Measurements from ENCODE around the gene SND1.

Gene SND1

DNA sequence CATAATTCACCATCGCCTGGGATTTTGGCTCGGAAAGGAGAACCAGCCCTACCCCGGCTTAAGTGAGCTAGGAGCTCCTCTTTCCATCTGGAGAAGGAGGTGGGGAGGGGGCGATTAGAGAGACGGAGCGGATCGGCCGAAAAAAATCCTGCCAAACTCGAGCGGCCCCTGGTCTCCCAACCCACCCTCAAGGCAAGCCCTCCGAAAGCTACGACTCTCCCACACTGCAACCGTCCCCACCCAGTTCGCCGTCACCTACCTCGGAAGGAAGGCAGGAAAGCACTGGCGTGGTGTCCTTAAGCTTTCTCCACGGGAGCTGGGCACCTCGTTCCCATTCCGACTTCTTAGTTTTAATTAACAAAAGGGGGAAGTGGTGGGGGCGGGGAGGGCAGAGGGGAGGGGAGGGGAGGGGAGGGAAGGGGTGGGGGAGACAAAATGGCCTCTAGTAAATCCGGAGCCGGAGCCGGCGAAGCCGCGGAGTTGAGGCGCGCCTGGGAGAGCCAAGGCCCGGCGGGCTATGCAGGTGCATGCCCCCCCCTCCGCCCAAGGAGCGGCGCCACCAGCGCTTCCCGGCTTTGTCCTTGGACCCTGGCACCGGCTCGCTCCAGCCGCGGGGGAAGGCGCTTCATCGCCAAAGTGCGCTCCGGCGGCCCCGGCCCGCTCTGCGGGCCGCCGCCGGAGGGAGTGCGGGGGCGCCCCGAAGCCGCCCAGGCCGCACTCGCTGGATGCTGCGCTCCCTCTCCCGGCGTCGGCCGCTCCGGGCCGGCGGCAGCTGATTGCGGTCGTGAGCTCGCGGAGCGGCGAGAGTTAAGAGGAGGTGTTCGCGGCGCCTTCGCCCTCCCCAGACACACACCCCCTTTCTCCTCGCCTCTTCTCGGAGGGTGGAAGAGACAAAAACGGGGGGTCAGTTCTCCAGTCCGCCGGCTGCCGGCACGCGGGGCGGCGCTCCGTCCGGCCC lies 378.9 kb downstream of the SND1 start, which contains the start of gene LRRC4:
Gene LRRC4, minus strand, starts transcription at position 784 of the 958 bp plus-strand sequence. CDS start 797 bp downstream, outside the sequence.
- no peak for DNase-seq (ENCODE audit: low read depth in 2 of 3, low spot score in 2 of 3)

DNA sequence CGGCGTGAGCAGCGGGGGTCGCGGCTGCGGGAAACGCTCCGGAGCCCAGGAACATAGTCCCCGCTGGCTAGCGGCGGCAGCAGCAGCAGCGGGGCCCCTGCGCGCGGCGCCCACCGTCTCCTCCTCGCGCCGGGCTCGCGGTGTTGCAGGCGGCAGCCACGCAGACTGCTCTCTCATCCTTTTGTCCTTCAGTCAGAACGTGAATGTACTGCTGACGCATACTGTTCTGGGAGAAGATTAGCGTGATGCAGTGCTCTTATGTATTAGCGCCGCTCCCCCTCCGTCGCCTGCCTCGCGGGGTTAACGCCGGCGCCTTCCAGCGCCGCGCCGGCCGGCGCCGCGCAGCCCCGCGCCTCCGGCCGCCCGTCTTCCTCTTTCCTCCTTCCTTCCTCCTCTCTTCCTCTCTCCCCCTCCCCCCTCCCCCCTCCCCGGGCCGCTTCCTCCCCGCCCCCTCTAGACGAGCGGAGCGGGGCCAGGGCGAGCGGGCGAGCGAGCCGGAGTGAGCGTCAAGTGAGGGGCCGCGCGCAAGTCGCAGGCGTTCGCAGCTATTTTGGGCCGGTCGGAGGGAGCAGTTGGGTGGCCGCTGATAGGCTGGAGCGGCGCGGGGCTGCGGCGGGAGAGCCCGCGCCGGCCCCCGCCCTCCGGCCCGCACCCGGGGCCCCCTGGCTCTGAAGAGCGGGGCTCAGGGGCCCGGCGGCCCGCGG lies 380.1 kb downstream of the SND1 start:
- DNase-seq (ENCODE audit: low read depth in 2 of 3, low spot score in 2 of 3) = peak in 2 of 3 experiments; percentile 23 to 25

DNA sequence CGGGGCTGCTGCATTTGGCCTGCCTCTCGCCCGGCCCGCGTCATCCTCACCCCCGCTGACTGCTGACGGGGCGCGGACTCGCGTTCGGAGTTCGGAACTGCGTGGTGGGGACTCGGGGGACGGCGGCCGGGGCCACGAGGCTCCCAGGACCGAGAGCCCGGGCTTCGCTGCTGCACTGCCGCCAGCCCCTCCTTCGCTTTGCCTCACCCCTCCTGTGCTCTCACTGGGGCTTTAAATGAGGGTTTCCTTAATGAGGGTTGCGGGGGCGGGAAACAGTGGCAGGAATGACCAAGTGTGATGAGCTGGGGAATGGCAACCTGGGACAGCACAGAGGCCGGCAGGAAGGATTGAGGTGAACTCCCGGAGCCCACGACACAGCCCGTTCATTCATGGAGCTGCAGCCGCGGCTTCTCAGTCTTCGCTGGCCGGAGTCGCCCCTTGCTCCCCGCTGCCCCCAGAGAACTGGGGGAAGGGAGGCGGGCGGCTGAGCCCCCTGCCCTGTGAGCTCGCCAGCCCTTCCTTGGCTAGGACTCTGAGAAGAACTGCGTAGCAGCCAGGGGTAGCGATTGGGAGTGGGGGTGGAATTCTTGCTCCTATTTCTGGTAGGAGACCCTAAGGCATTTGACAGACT lies 380.7 kb downstream of the SND1 start:
- DNase-seq (ENCODE audit: low read depth in 2 of 3, low spot score in 2 of 3) = no peak

DNA sequence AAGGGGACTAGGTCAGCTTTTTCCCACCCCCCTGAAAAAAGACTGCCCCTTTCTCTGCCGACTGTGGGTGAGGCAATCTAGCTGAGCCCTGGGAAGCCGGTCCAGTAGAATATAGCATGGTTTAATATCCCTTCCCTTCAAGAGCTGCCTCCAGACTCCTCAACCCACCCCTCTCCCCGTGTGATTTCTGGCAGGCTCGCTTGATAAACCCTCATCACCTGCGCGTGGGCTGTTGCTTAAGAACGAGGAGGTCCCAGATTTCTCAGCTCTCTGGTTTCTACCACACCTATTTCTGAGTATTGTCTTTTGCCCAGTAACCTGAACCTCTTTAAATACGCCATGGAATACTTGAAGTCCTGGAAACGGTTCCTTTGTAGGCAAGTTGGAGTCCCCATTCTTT lies 381.3 kb downstream of the SND1 start:
- no peak for DNase-seq (ENCODE audit: low read depth in 2 of 3, low spot score in 2 of 3)

DNA sequence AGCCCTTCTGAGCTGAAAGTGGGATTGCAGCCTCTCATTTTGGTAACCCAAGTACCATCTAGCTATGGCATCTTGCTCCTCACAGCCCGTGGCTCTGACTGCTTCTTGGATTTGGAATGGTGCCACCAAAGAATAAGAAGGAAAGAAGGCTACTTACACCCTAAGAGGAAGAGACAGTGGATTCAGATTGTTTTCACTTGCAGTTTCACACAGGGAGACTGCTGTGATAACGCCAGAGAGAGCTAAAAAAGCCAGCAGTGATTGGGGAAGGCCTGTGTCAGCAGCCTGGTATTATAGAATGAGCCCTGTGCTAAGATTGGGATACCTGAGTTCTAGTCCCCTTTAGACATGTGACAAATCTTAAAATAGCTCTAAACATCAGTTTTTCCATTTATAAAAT lies 382.8 kb downstream of the SND1 start:
- DNase-seq (ENCODE audit: low read depth in 2 of 3, low spot score in 2 of 3) = no peak

DNA sequence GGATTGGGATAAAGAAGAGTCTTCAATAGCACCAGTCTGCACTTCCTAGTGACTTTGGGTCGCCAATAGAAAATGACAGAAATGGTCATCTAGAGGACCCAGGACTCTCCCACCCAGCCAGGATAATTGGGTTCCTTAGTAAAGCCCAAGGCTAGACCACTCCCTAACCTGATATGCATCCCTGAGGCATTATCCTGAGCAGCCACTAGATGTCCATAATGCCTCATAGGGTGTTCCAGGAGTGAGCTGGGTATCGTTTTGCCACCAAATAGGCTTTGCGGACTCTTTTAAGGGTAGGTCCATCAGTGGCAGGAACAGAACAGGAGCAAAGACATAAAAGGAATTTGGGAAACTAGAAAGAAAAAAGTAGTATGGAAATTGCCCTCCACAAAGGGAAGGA lies 383.7 kb downstream of the SND1 start:
- DNase-seq (ENCODE audit: low read depth in 2 of 3, low spot score in 2 of 3) = no peak

DNA sequence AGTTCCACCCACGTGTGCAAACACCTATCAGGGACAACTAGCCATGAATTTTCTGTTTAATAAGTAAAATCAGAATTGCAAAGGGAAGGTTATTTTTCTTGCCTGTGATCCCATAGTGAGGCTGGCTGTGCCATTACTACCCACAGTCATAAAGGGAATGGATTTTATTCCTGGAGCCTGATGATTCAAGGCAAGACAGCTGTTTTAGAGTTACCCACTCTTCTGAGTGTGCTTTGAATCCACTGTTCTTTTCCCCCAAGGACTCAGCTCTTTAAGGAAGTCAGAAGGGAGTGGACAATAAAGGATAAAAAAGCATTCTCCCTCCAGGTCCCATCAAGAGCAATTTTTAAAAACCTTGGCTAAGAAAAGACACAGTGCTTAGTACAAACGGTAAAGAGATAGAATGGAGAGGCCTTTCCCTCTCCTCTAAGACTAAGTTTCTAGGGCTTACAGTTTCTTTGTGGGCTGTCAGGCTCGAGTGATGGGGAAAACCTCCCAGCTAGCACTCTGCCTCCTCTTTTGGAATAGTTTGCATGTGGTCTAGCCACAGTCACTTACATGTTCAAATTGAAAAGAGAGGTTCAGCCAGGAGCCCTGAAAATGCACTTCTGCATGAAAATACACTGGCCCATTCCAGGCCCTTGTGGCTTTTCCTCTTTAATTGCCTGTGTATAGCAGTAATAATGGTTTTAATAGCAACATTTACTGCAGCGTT lies 384.4 kb downstream of the SND1 start:
- DNase-seq (ENCODE audit: low read depth in 2 of 3, low spot score in 2 of 3) = no peak

DNA sequence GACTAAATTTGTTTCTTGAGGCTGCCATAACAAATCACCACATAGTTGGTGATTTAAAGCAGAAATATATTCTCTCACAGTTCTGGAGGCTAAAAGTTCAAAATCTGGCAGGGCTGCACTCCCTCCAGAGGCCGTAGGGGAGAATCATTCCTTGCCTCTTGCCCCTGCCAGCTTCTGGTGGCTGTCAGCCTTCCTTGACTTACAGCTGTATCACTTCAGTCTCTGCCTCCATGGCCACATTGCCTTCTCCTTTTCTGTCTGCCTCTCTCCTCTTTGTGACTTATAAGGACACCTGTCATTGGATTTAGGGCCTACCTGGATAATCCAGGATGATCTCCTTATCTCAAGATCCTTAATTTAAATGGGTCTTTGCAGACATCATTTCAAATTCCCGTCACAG lies 385.1 kb downstream of the SND1 start:
- no peak for DNase-seq (ENCODE audit: low read depth in 2 of 3, low spot score in 2 of 3)

DNA sequence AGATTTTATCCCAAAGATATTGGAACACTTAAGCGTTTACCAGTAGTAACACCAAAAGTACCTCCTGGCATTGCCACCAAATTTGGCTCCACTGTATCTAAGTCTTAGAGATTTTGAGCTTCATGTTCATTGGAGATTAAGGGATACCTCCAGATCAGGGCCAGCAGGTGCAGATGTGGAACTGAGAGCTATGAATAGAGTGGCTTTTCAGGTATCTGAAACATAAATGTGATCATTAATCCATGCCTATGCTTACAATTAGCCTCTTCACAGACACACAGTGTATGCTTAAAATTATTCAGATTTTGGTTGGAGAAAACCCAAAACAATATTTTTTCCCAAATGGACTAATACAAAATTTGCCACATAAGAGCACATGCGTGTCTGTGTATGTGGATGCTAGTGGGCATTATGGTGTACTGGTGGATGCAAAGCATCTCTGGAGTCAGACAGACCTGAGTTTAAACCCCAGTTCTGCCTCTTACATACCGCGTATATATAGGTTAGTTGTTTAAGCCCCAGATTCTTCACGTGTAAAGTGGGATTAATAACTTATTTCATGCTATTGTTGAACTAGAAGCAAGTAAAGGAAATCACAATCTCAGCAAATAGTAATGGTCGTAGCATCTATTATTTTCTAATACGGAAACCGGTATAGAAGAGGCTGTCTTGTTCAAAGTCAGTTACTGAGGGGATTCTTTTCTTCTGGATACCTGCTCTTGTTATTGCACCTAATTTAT lies 386.1 kb downstream of the SND1 start:
- no peak for DNase-seq (ENCODE audit: low read depth in 2 of 3, low spot score in 2 of 3)

DNA sequence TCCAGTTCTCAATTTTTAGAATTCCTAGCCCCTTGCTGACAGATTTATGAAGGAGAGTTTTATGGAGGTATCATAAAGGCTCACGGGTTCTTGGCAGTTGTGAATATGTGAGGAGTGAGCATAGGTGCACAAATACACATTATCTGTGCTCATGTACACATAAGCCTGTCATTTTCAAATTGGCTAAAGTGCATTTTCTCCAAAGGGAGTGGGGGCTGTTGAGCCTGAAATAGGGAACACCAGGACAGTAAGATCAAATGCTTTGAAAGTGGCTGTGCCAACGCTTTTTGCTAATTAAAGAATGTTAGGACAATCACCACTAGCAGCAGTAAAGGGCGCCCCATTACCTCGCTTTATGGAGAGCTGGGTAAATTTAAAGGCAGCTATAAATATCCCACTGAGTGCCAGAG lies 387.6 kb downstream of the SND1 start:
- DNase-seq (ENCODE audit: low read depth in 2 of 3, low spot score in 2 of 3) = no peak

DNA sequence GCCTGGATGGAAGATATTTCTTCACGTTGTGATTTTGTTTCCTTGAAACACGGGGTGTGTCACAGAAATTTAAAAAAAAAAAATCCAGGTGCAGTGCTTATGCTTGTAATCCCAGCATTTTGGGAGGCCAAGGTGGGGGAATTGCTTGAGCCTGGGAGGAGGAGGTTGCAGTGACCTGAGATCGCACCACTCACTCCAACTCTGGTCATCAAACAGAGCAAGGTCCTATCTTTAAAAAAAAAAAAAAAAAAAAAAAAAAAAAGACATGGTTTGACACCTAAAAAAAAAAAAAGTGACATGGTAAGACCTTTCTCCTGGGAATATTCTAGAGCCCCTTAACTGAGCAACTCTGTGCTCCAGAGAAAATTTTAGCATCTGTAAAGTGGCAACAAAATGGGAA lies 388.2 kb downstream of the SND1 start:
- no peak for DNase-seq (ENCODE audit: low read depth in 2 of 3, low spot score in 2 of 3)

DNA sequence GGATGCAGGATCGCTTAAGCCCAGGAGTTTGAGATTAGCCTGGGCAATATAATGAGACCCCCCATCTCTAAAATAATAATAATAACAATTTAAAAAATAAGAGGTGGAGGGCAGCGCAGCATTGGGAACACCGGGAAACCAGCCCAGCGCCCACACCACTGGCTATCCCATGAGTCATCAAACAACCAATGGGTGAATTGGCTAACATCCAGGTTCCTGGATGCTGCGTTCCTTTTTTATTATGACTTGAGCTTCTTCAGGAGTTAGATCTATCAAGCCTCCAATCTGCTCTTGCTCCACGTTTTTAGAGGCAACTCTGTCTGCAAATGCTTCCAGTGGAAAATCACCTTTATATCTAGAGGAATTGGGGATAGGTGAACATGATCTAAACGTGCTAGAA lies 389.2 kb downstream of the SND1 start:
- DNase-seq (ENCODE audit: low read depth in 2 of 3, low spot score in 2 of 3) = no peak

DNA sequence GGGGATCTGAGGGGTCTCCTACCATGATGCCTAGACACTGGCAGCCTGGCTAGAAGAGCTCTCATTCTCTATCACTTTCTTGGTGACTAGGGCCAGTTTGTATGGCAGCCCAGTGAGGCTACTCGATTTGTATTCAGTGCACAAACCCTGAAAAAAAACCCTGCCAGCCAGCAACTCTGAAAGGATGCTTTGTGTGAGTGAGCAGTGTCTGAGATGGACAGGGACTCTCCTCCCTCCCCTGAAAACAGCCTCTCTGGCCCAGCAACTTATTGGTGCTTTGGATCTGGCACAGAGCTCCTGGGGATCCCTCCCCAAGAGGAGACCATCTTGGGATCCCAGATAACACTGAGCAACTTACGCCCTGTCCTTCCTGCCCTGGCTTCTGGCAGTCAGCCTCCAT lies 390.0 kb downstream of the SND1 start:
- no peak for DNase-seq (ENCODE audit: low read depth in 2 of 3, low spot score in 2 of 3)

DNA sequence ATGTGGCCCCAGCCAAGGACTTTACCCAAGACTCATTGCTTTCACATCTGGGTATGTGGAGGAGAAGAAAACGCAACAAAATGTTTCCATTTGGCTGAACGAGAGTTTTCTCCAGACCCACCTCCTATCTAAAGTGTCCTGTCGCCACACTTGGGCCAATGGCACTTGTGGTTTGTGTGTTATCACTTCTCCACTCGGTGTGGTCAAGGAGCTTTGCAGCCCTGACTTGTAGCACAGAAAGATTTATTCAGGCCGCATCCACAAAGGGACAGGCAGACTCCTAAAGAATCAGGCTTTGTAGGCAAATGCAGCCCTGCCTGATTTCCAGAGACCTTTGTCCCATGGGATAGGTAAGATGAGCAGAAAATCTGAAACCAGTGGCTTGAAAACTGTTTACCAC lies 392.1 kb downstream of the SND1 start:
- DNase-seq (ENCODE audit: low read depth in 2 of 3, low spot score in 2 of 3) = no peak

DNA sequence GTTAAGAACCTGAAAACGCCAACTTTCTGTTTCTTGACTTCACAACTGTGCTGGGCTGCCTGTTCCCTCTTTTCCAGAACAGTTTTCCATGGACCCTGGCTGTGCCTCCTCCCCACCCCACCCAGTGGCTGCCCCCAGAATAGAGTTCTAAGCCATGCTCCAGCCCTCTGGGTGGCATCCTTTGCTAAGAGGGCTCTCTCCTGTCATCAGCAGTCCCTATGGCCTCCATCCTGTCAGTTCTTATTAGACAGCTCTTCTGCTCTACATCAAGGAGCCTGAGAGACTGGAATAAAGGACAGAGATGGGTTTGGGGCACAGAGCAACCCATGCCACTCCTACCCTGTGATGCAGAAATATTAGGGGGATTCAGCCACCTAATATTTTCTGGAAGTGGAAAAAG lies 393.2 kb downstream of the SND1 start:
- DNase-seq (ENCODE audit: low read depth in 2 of 3, low spot score in 2 of 3) = no peak

DNA sequence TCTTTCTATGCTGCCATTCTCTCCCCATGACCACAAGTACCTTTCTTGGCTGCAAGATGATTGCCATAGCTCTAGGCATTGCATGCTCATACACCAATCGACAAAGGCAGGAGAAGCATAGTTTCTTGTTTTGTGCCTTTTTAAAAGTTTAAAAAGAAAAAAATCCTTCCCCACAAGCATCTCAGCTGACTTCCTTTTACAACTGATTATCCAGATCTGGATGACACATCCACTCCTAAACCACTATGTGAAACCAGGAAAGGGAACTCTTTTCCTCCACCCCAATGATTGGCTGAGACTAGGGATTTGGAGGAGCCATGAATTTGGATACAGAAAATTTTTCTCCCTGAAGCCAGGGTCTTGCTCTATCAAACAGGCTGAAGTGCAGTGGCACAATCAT lies 393.8 kb downstream of the SND1 start:
- no peak for DNase-seq (ENCODE audit: low read depth in 2 of 3, low spot score in 2 of 3)

DNA sequence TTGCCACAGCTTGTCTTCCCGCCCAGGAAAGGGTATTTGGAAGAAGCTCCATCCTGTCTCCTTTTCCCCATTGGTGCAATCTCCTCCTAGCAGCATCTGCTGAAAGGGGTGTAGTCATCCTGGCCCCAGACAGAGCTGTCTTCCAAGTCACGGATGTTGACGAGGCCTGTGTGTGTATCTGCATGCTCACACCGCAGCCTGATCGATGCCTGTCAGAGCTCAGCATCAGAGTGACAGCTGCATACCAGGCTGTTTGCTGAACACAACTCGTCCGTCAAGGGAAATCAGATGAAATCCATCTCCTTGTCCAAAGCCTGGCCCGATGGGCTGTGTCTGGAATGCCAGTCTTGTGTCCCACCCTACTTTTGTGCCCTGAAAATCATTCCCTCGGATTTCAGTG lies 400.4 kb downstream of the SND1 start:
- no peak for DNase-seq (ENCODE audit: low read depth in 2 of 3, low spot score in 2 of 3)

DNA sequence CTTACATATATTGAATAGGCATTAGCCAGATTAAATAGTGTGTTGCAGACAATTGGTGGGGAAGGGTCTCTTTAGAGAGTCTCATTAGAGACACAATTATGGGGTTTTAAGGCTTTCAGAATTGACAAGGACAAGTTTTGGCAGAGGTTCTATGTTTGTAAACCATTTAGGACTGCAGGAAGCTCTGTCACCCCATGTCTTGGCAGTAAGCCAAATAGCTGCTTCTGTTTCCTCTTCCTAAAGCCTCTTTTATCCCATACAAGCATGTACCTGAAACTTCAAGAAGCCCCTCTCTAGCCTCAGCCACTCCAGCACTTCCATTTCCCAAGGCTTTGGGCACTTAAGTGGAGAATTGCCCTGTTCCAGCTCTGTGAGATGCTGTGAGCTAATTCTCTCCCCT lies 401.0 kb downstream of the SND1 start:
- no peak for DNase-seq (ENCODE audit: low read depth in 2 of 3, low spot score in 2 of 3)

DNA sequence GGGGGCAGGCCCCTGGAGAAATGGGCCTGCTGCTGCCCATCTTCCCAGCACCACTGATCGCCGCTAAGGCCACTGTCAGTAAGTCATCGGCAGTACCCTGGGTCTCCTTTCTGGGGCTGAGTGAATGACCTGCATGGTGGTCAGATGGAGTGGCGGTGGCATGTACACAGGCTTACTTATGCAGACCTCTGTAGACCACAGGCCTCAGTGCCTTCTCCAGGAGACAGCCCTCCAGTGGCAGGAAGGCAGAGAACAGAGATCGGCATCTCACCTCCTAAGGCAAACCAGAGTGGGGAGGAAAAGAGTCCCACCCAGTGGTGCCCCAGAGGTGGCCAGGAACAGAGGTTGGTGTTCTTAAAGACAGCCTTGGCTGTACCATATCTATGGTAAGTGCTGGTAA lies 402.0 kb downstream of the SND1 start:
- no peak for DNase-seq (ENCODE audit: low read depth in 2 of 3, low spot score in 2 of 3)

DNA sequence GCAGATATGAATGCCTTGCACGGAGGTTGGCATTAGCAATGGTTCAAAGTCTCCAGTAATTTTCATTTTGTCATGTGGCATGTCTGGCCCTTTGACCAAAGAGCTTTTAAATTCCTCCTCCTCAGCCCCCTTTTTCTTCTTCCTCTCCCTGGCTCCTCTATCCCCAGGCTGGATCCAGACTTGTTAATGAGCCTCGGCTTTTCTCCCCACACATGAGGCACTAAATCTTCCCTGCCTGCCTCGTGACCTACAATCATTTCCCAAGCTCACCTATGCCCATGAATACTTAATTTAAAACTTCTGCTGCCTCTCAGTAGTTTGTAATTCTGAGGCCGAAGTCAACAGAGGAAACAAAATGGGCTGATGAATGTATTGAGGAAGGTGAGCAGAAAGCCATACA lies 402.5 kb downstream of the SND1 start:
- no peak for DNase-seq (ENCODE audit: low read depth in 2 of 3, low spot score in 2 of 3)

DNA sequence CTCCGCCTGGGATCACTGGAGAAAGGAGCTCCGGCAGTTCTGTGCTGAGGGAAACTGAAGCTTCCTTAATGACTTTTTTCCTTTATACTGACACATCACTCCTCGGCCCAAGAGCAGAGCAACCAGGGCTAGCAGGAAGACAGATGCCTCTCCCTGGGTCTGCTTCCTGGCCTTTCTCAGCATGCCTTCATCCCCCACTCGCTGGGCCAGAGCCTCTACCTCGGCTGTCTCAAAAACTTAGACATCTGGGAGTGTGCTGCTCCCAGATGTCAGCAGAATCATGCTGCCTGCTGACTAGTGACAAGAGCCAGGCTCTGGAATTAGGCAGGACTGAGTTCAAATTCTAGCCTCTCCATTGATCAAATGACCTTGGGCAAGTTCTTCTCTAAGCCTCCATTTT lies 403.6 kb downstream of the SND1 start:
- no peak for DNase-seq (ENCODE audit: low read depth in 2 of 3, low spot score in 2 of 3)
